Endothelial cell (in vitro differentiated cells): ENCODE results near the gene PTPRE. TPM values are rescaled to one million over a fixed set of nuclear protein-coding genes. Genes with fewer than 3 reads are reported as not detected.

ENCODE experiments used
- DNase-seq: peaks from one replicate; pipeline ENCODE4 v3.0.0; 2021; ENCODE audit warnings: low spot score
- H3K27ac Mint-ChIP-seq: one replicate; pipeline ENCODE4 v1.8.0; 2021; ENCODE audit warnings: mixed read lengths, inconsistent platforms; ENCODE audit not compliant: unreplicated experiment
- H3K27me3 Mint-ChIP-seq: one replicate; pipeline ENCODE4 v1.8.0; 2021; ENCODE audit warnings: mild to moderate bottlenecking, moderate library complexity, mixed read lengths, inconsistent platforms; ENCODE audit not compliant: unreplicated experiment
- H3K36me3 Mint-ChIP-seq: one replicate; pipeline ENCODE4 v1.8.0; 2021; ENCODE audit warnings: mild to moderate bottlenecking, low read depth, mixed read lengths, inconsistent platforms; ENCODE audit not compliant: unreplicated experiment
- H3K4me1 Mint-ChIP-seq: one replicate; pipeline ENCODE4 v1.8.0; 2021; ENCODE audit warnings: mild to moderate bottlenecking, mixed read lengths, inconsistent platforms; ENCODE audit not compliant: unreplicated experiment
- H3K4me3 Mint-ChIP-seq: one replicate; pipeline ENCODE4 v1.8.0; 2021; ENCODE audit warnings: mild to moderate bottlenecking, mixed read lengths, inconsistent platforms; ENCODE audit not compliant: unreplicated experiment
- H3K9me3 Mint-ChIP-seq: one replicate; pipeline ENCODE4 v1.8.0; 2021; ENCODE audit warnings: mixed read lengths, inconsistent platforms; ENCODE audit not compliant: unreplicated experiment
- CTCF ChIP-seq: fragments of 200-600 bp; sonication (generic); IDR thresholded peaks from one replicate; pipeline ENCODE4 v1.5.0; 2021; ENCODE audit warnings: antibody characterized with exemption; ENCODE audit not compliant: unreplicated experiment
- total RNA-seq: library from RNA; stranded (reverse); fragmentation: NEBNext Ultra II Directional; extraction: Animal tissue kit (Norgen Biotek cat#: 25700); gene quantifications from one replicate; pipeline ENCODE4 v1.2.1, GENCODE V29; 2021; ENCODE audit not compliant: unreplicated experiment

The PTPRE gene
- total RNA-seq, 1 donor from 2014 or later, result 117 TPM

- H3K9me3 Mint-ChIP-seq, result no peaks in the 10 kb centered on the region
- no peak for TF ChIP-seq CTCF
- H3K36me3 Mint-ChIP-seq, result peaks cover 17% of the 10 kb centered on the region
- H3K4me3 Mint-ChIP-seq, result no peak overlapping the region
- DNase-seq, result no peak
- H3K27ac Mint-ChIP-seq, result no peak overlapping the region
- peaks cover 72% of the 10 kb centered on the region for H3K4me1 Mint-ChIP-seq
- H3K27me3 Mint-ChIP-seq, result peaks cover 4% of the 10 kb centered on the region
Observed at GRCh38 chr10:127911218-127911866, 4.4 kb downstream of the PTPRE start.

GRCh38 chr10:127911867-127912257, 5.0 kb downstream of the PTPRE start:
- TF ChIP-seq CTCF, result no peak
- H3K9me3 Mint-ChIP-seq, result no peaks in the 10 kb centered on the region
- H3K36me3 Mint-ChIP-seq, result peaks cover 18% of the 10 kb centered on the region
- H3K4me3 Mint-ChIP-seq, result no peak overlapping the region
- H3K27me3 Mint-ChIP-seq, result peaks cover 4% of the 10 kb centered on the region
- H3K4me1 Mint-ChIP-seq, result peaks cover 73% of the 10 kb centered on the region
- no peak overlapping the region for H3K27ac Mint-ChIP-seq
- DNase-seq, result no peak

- no peak overlapping the region for H3K27ac Mint-ChIP-seq
- peaks cover 7% of the 10 kb centered on the region for H3K27me3 Mint-ChIP-seq
- H3K4me1 Mint-ChIP-seq, result peaks cover 76% of the 10 kb centered on the region
- no peak for TF ChIP-seq CTCF
- H3K9me3 Mint-ChIP-seq, result no peaks in the 10 kb centered on the region
- no peak overlapping the region for H3K4me3 Mint-ChIP-seq
- no peak for DNase-seq
- peaks cover 22% of the 10 kb centered on the region for H3K36me3 Mint-ChIP-seq
Observed at GRCh38 chr10:127912607-127913367, 5.9 kb downstream of the PTPRE start.

- Mint-ChIP-seq H3K4me3 (no peak overlapping the region), H3K4me1 (peaks cover 71% of the 10 kb centered on the region), H3K27me3 (peaks cover 7% of the 10 kb centered on the region), H3K9me3 (no peaks in the 10 kb centered on the region), H3K36me3 (peaks cover 23% of the 10 kb centered on the region), H3K27ac (no peak overlapping the region)
- DNase-seq, result no peak
- no peak for TF ChIP-seq CTCF
Observed at GRCh38 chr10:127913368-127913759, 6.5 kb downstream of the PTPRE start.

- H3K36me3 Mint-ChIP-seq, result peaks cover 18% of the 10 kb centered on the region
- H3K9me3 Mint-ChIP-seq, result no peaks in the 10 kb centered on the region
- H3K4me1 Mint-ChIP-seq, result peaks cover 68% of the 10 kb centered on the region
- no peak for DNase-seq
- TF ChIP-seq CTCF, result no peak
- H3K4me3 Mint-ChIP-seq, result no peak overlapping the region
- peaks cover 10% of the 10 kb centered on the region for H3K27me3 Mint-ChIP-seq
- no peak overlapping the region for H3K27ac Mint-ChIP-seq
Observed at GRCh38 chr10:127915324-127915723, 8.4 kb downstream of the PTPRE start.
